ENCODE data around the gene HRH2.

DNA sequence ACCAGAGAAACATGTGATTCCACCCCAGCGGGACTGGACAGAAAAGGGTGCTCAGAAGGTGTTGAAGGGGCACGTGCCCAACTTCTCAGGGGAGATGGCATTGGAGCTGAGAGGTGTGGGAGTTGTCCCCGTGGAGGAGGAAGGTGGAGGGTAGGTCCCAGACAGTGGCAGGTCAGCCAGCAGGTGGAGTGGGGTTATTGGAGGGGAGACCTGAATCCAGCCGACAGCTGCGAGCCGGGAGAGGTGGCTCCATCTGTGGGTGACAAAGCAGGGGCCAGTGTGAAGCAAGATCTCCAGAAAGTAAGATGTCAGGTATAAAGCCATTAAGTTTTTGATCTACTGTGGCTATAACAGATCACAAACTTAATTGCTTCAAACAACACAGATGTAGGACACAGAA is 75.1 kb downstream of the HRH2 start:
- TF ChIP-seq POLR2A (IDR thresholded peaks at IDR 0.05) = no peak
- TF ChIP-seq, protein P1, sequence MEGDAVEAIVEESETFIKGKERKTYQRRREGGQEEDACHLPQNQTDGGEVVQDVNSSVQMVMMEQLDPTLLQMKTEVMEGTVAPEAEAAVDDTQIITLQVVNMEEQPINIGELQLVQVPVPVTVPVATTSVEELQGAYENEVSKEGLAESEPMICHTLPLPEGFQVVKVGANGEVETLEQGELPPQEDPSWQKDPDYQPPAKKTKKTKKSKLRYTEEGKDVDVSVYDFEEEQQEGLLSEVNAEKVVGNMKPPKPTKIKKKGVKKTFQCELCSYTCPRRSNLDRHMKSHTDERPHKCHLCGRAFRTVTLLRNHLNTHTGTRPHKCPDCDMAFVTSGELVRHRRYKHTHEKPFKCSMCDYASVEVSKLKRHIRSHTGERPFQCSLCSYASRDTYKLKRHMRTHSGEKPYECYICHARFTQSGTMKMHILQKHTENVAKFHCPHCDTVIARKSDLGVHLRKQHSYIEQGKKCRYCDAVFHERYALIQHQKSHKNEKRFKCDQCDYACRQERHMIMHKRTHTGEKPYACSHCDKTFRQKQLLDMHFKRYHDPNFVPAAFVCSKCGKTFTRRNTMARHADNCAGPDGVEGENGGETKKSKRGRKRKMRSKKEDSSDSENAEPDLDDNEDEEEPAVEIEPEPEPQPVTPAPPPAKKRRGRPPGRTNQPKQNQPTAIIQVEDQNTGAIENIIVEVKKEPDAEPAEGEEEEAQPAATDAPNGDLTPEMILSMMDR (IDR thresholded peaks at IDR 0.05) = no peak

Data from lower leg skin (tissue), 3 donors.